ENCODE measurements around the gene IFT52.

Gene IFT52

GRCh38 chr20:43560974-43561373, 29.8 kb upstream of the IFT52 start:
- Mint-ChIP-seq H3K9me3 (no peaks in the 10 kb centered on the region), H3K27ac (no peak overlapping the region), H3K36me3 (ENCODE audit: low read depth) (no peaks in the 10 kb centered on the region), H3K27me3 (peaks cover 2% of the 10 kb centered on the region), H3K4me1 (no peaks in the 10 kb centered on the region), H3K4me3 (no peak overlapping the region)
- DNase-seq (no peak), ATAC-seq (no peak)

- no peak for DNase-seq
- no peaks in the 10 kb centered on the region for H3K4me1 Mint-ChIP-seq
- H3K9me3 Mint-ChIP-seq = no peaks in the 10 kb centered on the region
- no peak overlapping the region for H3K4me3 Mint-ChIP-seq
- peaks cover 2% of the 10 kb centered on the region for H3K27me3 Mint-ChIP-seq
- ATAC-seq = no peak
- no peaks in the 10 kb centered on the region for H3K36me3 Mint-ChIP-seq (ENCODE audit: low read depth)
- H3K27ac Mint-ChIP-seq = no peak overlapping the region
Observed at GRCh38 chr20:43563429-43563828, 27.3 kb upstream of the IFT52 start.

DNA sequence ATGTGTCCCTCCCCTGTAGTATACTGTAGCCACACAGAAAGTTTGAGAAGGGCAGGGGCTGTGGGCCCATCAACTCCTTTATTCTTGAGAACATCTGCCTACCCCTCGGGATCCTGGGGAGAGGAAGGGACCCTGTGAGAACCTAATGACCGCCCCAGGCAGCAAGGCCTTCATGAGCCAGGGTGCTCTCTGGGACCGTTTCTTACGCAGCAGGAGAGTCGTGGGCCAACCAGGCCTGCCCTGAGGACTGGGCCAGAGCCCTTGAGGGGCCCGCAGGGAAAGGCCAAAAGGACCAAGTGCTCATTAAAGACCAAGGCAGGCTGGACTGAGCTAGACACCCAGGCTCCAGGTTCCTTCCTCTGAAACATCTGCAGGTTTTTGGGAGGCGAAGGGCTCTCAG, 26.7 kb upstream of the IFT52 start:
- no peak for DNase-seq
- no peak for ATAC-seq
- Mint-ChIP-seq H3K27ac (no peak overlapping the region), H3K4me3 (no peak overlapping the region), H3K4me1 (no peaks in the 10 kb centered on the region), H3K27me3 (peaks cover 2% of the 10 kb centered on the region), H3K9me3 (no peaks in the 10 kb centered on the region), H3K36me3 (ENCODE audit: low read depth) (no peaks in the 10 kb centered on the region)

GRCh38 chr20:43564455-43564854, 26.3 kb upstream of the IFT52 start:
- no peaks in the 10 kb centered on the region for H3K4me1 Mint-ChIP-seq
- no peaks in the 10 kb centered on the region for H3K36me3 Mint-ChIP-seq (ENCODE audit: low read depth)
- no peaks in the 10 kb centered on the region for H3K9me3 Mint-ChIP-seq
- DNase-seq (no peak), ATAC-seq (no peak)
- H3K27ac Mint-ChIP-seq = no peak overlapping the region
- H3K27me3 Mint-ChIP-seq = no peaks in the 10 kb centered on the region
- no peak overlapping the region for H3K4me3 Mint-ChIP-seq

GRCh38 chr20:43564993-43565757, 25.6 kb upstream of the IFT52 start:
- Mint-ChIP-seq H3K4me1 (no peaks in the 10 kb centered on the region), H3K4me3 (no peak overlapping the region), H3K27ac (no peak overlapping the region), H3K9me3 (no peaks in the 10 kb centered on the region), H3K36me3 (ENCODE audit: low read depth) (no peaks in the 10 kb centered on the region), H3K27me3 (no peaks in the 10 kb centered on the region)
- DNase-seq (no peak), ATAC-seq (peak; percentile 18)

- Mint-ChIP-seq H3K4me1 (no peaks in the 10 kb centered on the region), H3K9me3 (no peaks in the 10 kb centered on the region), H3K27me3 (no peaks in the 10 kb centered on the region), H3K36me3 (ENCODE audit: low read depth) (no peaks in the 10 kb centered on the region), H3K4me3 (no peak overlapping the region), H3K27ac (no peak overlapping the region)
- no peak for ATAC-seq
- no peak for DNase-seq
Observed at GRCh38 chr20:43565758-43566104, 25.0 kb upstream of the IFT52 start.

- no peak for ATAC-seq
- no peak overlapping the region for H3K27ac Mint-ChIP-seq
- no peak for DNase-seq
- H3K4me1 Mint-ChIP-seq = no peaks in the 10 kb centered on the region
- H3K9me3 Mint-ChIP-seq = no peaks in the 10 kb centered on the region
- no peaks in the 10 kb centered on the region for H3K27me3 Mint-ChIP-seq
- no peaks in the 10 kb centered on the region for H3K36me3 Mint-ChIP-seq (ENCODE audit: low read depth)
- no peak overlapping the region for H3K4me3 Mint-ChIP-seq
Observed at GRCh38 chr20:43567477-43567876, 23.3 kb upstream of the IFT52 start.

GRCh38 chr20:43568706-43569105, 22.0 kb upstream of the IFT52 start:
- Mint-ChIP-seq H3K27ac (no peak overlapping the region), H3K27me3 (no peaks in the 10 kb centered on the region), H3K4me1 (no peaks in the 10 kb centered on the region), H3K9me3 (no peaks in the 10 kb centered on the region), H3K36me3 (ENCODE audit: low read depth) (no peaks in the 10 kb centered on the region), H3K4me3 (no peak overlapping the region)
- DNase-seq = no peak
- no peak for ATAC-seq

GRCh38 chr20:43569282-43569681, 21.5 kb upstream of the IFT52 start:
- no peaks in the 10 kb centered on the region for H3K4me1 Mint-ChIP-seq
- H3K27me3 Mint-ChIP-seq = no peaks in the 10 kb centered on the region
- no peak for DNase-seq
- ATAC-seq = no peak
- no peaks in the 10 kb centered on the region for H3K9me3 Mint-ChIP-seq
- H3K36me3 Mint-ChIP-seq (ENCODE audit: low read depth) = no peaks in the 10 kb centered on the region
- H3K27ac Mint-ChIP-seq = no peak overlapping the region
- H3K4me3 Mint-ChIP-seq = no peak overlapping the region

- DNase-seq = no peak
- no peak overlapping the region for H3K27ac Mint-ChIP-seq
- H3K36me3 Mint-ChIP-seq (ENCODE audit: low read depth) = no peaks in the 10 kb centered on the region
- H3K27me3 Mint-ChIP-seq = no peaks in the 10 kb centered on the region
- ATAC-seq = no peak
- no peaks in the 10 kb centered on the region for H3K4me1 Mint-ChIP-seq
- H3K4me3 Mint-ChIP-seq = no peak overlapping the region
- no peaks in the 10 kb centered on the region for H3K9me3 Mint-ChIP-seq
Observed at GRCh38 chr20:43570496-43570895, 20.2 kb upstream of the IFT52 start.

DNA sequence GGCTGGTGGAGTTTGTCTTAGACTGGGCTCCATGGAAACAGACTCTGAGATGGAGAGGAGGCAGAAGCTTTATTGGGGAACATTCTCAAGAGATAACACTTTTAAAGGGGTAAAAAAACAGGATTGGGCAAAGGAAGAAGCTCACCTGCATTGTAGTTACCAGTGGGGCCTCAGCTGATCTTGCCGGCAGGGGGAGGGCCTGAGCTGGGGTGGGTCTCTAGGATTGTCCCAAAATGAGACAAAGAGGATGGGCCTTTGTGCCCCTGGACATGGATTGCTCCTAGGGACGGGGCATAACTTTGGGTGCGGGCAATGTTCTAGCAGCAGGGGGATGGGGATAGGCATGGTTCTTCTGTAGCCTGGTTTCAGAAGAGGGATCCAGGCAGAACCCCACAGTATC, 19.4 kb upstream of the IFT52 start:
- DNase-seq = no peak
- no peaks in the 10 kb centered on the region for H3K4me1 Mint-ChIP-seq
- H3K27ac Mint-ChIP-seq = no peak overlapping the region
- no peaks in the 10 kb centered on the region for H3K36me3 Mint-ChIP-seq (ENCODE audit: low read depth)
- H3K4me3 Mint-ChIP-seq = no peak overlapping the region
- ATAC-seq = no peak
- no peaks in the 10 kb centered on the region for H3K27me3 Mint-ChIP-seq
- no peaks in the 10 kb centered on the region for H3K9me3 Mint-ChIP-seq

DNA sequence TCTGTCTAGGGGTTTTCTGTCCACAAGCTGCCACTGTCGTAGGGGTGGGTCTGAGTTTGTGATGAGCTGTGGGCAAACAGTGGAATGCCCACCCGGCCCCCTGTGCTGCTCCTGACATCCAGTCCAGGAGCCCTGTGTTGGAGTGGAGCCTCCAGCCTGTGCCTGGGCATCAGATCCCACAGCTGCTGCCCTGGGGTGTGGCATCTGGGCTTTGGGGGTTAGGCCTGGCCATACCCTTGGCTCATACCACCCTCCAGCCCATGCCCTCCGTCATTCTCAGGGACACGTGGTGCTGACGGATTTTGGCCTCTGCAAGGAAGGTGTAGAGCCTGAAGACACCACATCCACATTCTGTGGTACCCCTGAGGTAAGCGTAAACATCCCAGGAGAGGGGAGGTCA, 19.0 kb upstream of the IFT52 start:
- no peak overlapping the region for H3K27ac Mint-ChIP-seq
- no peak overlapping the region for H3K4me3 Mint-ChIP-seq

DNA sequence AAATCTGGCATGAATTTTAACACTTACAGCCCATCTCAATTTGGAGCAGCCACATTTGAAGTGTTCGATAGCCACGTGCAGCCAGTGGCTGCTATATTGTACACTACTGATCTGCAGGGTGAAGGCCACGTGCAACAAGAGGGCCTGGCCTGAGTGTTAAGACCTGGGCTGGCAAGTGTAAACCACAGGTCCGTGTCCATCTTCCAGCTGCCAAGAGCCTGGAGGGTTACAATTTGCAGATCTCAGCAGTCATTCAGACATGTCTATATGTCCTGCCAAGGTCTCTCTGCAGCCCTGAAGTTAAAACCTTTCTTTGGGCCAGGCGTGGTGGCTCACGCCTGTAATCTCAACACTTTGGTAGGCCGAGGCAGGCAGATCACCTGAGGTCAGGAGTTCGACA, 17.8 kb upstream of the IFT52 start:
- DNase-seq = no peak
- Mint-ChIP-seq H3K27me3 (no peaks in the 10 kb centered on the region), H3K4me3 (no peak overlapping the region), H3K4me1 (no peaks in the 10 kb centered on the region), H3K36me3 (ENCODE audit: low read depth) (no peaks in the 10 kb centered on the region), H3K9me3 (no peaks in the 10 kb centered on the region), H3K27ac (no peak overlapping the region)
- ATAC-seq = no peak

More for the DNA sequence above, 19.0 kb upstream of the IFT52 start:
- Mint-ChIP-seq H3K4me1 (no peaks in the 10 kb centered on the region), H3K27me3 (no peaks in the 10 kb centered on the region), H3K9me3 (no peaks in the 10 kb centered on the region), H3K36me3 (ENCODE audit: low read depth) (no peaks in the 10 kb centered on the region)
- no peak for ATAC-seq
- DNase-seq = no peak

- Mint-ChIP-seq H3K4me1 (no peaks in the 10 kb centered on the region), H3K4me3 (no peak overlapping the region), H3K27me3 (no peaks in the 10 kb centered on the region), H3K36me3 (ENCODE audit: low read depth) (no peaks in the 10 kb centered on the region), H3K9me3 (no peaks in the 10 kb centered on the region), H3K27ac (no peak overlapping the region)
- ATAC-seq = no peak
- DNase-seq = no peak
Observed at GRCh38 chr20:43576108-43576507, 14.6 kb upstream of the IFT52 start.

- no peaks in the 10 kb centered on the region for H3K27me3 Mint-ChIP-seq
- DNase-seq = no peak
- no peak overlapping the region for H3K27ac Mint-ChIP-seq
- no peaks in the 10 kb centered on the region for H3K4me1 Mint-ChIP-seq
- H3K9me3 Mint-ChIP-seq = no peaks in the 10 kb centered on the region
- ATAC-seq = no peak
- H3K36me3 Mint-ChIP-seq (ENCODE audit: low read depth) = no peaks in the 10 kb centered on the region
- H3K4me3 Mint-ChIP-seq = no peak overlapping the region
Observed at GRCh38 chr20:43579861-43580793, 10.6 kb upstream of the IFT52 start.

Measured in activated naive CD8-positive, alpha-beta T cell treated with anti-CD3 and anti-CD28 coated beads, Interleukin-2, amount 50 U/mL, for 24 hours (primary cell).